OCI-LY1 (cell line): Measurements from ENCODE around the gene PRRC2A.

Experiments
- H2AFZ ChIP-seq: fragments of 200-600 bp; sonication (generic), shearing (Covaris generic); 2 replicates; pipeline ENCODE4 v1.6.0; 2014; ENCODE audit warnings: antibody characterized with exemption, mild to moderate bottlenecking, low read length
- H3F3A ChIP-seq: fragments of 200-600 bp; sonication (generic), shearing (Covaris generic); 2 replicates; pipeline ENCODE4 v1.6.0; 2014; ENCODE audit warnings: mild to moderate bottlenecking, antibody characterized with exemption, low read length, moderate library complexity; ENCODE audit not compliant: insufficient read depth
- H3K27ac ChIP-seq: fragments of 200-600 bp; sonication (generic); 2 replicates; pipeline ENCODE4 v1.5.1; 2014; ENCODE audit warnings: low read length, mixed run types, mild to moderate bottlenecking, low read depth; ENCODE audit not compliant: poor library complexity, severe bottlenecking
- H3K27me3 ChIP-seq: fragments of 200-600 bp; sonication (generic); 2 replicates; pipeline ENCODE4 v1.6.0; 2014; ENCODE audit warnings: antibody characterized with exemption, mild to moderate bottlenecking, low read length, moderate library complexity; ENCODE audit not compliant: insufficient read depth
- H3K36me3 ChIP-seq: fragments of 200-600 bp; sonication (generic); 2 replicates; pipeline ENCODE4 v1.6.1; 2014; ENCODE audit warnings: mild to moderate bottlenecking, antibody characterized with exemption, low read length, moderate library complexity, mixed read lengths; ENCODE audit not compliant: insufficient read depth
- H3K4me1 ChIP-seq: fragments of 200-600 bp; sonication (generic); 2 replicates; pipeline ENCODE4 v1.5.1; 2014; ENCODE audit warnings: mild to moderate bottlenecking, low read length, moderate library complexity; ENCODE audit not compliant: insufficient read depth, severe bottlenecking
- H3K4me2 ChIP-seq: fragments of 200-600 bp; sonication (generic), shearing (Covaris generic); 2 replicates; pipeline ENCODE4 v1.6.1; 2014; ENCODE audit warnings: low read length
- H3K4me3 ChIP-seq: fragments of 200-600 bp; sonication (generic); 2 replicates; pipeline ENCODE4 v1.5.1; 2014; ENCODE audit warnings: low read length, low read depth, mild to moderate bottlenecking, mixed read lengths; ENCODE audit not compliant: poor library complexity, severe bottlenecking
- H3K79me2 ChIP-seq: fragments of 200-600 bp; shearing (Covaris generic); 2 replicates; pipeline ENCODE4 v1.6.1; 2016; ENCODE audit warnings: mixed run types, low read length, mixed read lengths; ENCODE audit not compliant: insufficient read depth
- H3K9ac ChIP-seq: fragments of 200-600 bp; sonication (generic), shearing (Covaris generic); 2 replicates; pipeline ENCODE4 v1.6.1; 2014; ENCODE audit warnings: mild to moderate bottlenecking, low read length, mixed read lengths
- H3K9me2 ChIP-seq: fragments of 200-600 bp; sonication (generic), shearing (Covaris generic); 2 replicates; pipeline ENCODE4 v1.6.1; 2014; ENCODE audit warnings: low read depth, mild to moderate bottlenecking, low read length, mixed read lengths
- H3K9me3 ChIP-seq: fragments of 200-600 bp; shearing (Covaris generic); 2 replicates; pipeline ENCODE4 v1.6.1; 2014; ENCODE audit warnings: low read length, mixed read lengths
- H4K20me1 ChIP-seq: fragments of 200-600 bp; sonication (generic), shearing (Covaris generic); 2 replicates; pipeline ENCODE4 v1.6.0; 2016; ENCODE audit warnings: mild to moderate bottlenecking, low read length; ENCODE audit not compliant: insufficient read depth
- EZH2 ChIP-seq: fragments of 200-600 bp; sonication (generic), shearing (Covaris generic); IDR thresholded peaks from 2 replicates; pipeline ENCODE4 v1.8.0; 2017; ENCODE audit warnings: borderline replicate concordance, mixed run types, mild to moderate bottlenecking, antibody characterized with exemption, low read length, moderate library complexity, mixed read lengths
- TF ChIP-seq, protein P1 (sequence below): fragments of 200-600 bp; sonication (generic), shearing (Covaris generic); IDR thresholded peaks from 2 replicates; pipeline ENCODE4 v1.5.1; 2017; ENCODE audit warnings: mild to moderate bottlenecking, antibody characterized with exemption, low read length, moderate library complexity, mixed read lengths

Gene PRRC2A

DNA sequence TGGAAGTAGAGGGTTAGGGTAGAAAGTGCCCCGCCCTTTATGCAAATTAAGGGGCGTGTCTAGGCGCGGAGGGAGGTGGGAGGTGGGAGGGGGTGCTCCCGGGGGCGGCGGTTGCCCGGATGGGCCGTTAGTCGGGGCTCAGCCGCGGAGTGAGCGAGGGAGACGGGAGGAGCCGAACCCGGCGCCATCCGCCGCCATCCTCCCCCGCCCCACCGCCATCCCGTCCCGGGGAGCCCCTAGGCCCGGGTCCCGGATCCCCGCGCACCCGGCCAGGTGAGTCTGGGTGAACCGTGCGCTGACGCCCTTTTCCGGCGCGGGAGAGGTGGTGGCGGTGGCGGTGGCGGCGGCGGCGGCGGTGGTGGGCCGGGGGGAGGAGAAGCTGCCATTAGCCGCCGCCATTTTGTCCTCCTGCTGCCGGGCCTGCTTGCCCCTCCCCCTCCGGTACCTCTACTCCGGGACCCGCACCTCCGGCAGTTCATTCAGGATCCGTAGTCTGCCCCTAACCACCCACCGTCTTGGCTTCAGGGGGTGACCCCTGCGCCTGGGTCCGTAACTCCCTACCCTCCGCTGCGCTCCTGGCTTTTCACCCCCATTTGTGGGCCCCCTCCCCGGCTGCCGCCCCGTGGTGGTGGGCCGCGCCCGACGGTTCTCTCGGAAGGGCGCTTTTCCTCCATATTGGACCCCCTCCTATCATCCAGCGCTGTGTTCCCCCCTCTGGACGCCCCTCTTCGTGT, at the start of gene PRRC2A:
PRRC2A (plus strand) TSS at position 130 of the 734 bp plus-strand sequence. CDS start 2,075 bp downstream, outside the sequence.
- peak within 1 kb of the TSS; percentile 90 for H3K4me2 ChIP-seq
- peaks cover 28% of the 10 kb centered on the region for H3K4me1 ChIP-seq
- H3K4me3 ChIP-seq = peak within 1 kb of the TSS; percentile 98
- no peaks in the 10 kb centered on the region for H3F3A ChIP-seq
- no peak within 1 kb of the TSS for H2AFZ ChIP-seq
- H3K36me3 ChIP-seq = peaks cover 49% of the 10 kb centered on the region
- peaks cover 29% of the 10 kb centered on the region for H3K79me2 ChIP-seq
- no peaks in the 10 kb centered on the region for H3K27me3 ChIP-seq
- H3K9ac ChIP-seq = peak within 1 kb of the TSS; percentile 100
- H3K27ac ChIP-seq = peak within 1 kb of the TSS; percentile 96
- H3K9me2 ChIP-seq = no peaks in the 10 kb centered on the region
- no peaks in the 10 kb centered on the region for H4K20me1 ChIP-seq
- H3K9me3 ChIP-seq = no peaks in the 10 kb centered on the region
- no peak for TF ChIP-seq EZH2
- TF ChIP-seq, protein P1, sequence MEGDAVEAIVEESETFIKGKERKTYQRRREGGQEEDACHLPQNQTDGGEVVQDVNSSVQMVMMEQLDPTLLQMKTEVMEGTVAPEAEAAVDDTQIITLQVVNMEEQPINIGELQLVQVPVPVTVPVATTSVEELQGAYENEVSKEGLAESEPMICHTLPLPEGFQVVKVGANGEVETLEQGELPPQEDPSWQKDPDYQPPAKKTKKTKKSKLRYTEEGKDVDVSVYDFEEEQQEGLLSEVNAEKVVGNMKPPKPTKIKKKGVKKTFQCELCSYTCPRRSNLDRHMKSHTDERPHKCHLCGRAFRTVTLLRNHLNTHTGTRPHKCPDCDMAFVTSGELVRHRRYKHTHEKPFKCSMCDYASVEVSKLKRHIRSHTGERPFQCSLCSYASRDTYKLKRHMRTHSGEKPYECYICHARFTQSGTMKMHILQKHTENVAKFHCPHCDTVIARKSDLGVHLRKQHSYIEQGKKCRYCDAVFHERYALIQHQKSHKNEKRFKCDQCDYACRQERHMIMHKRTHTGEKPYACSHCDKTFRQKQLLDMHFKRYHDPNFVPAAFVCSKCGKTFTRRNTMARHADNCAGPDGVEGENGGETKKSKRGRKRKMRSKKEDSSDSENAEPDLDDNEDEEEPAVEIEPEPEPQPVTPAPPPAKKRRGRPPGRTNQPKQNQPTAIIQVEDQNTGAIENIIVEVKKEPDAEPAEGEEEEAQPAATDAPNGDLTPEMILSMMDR = no peak

DNA sequence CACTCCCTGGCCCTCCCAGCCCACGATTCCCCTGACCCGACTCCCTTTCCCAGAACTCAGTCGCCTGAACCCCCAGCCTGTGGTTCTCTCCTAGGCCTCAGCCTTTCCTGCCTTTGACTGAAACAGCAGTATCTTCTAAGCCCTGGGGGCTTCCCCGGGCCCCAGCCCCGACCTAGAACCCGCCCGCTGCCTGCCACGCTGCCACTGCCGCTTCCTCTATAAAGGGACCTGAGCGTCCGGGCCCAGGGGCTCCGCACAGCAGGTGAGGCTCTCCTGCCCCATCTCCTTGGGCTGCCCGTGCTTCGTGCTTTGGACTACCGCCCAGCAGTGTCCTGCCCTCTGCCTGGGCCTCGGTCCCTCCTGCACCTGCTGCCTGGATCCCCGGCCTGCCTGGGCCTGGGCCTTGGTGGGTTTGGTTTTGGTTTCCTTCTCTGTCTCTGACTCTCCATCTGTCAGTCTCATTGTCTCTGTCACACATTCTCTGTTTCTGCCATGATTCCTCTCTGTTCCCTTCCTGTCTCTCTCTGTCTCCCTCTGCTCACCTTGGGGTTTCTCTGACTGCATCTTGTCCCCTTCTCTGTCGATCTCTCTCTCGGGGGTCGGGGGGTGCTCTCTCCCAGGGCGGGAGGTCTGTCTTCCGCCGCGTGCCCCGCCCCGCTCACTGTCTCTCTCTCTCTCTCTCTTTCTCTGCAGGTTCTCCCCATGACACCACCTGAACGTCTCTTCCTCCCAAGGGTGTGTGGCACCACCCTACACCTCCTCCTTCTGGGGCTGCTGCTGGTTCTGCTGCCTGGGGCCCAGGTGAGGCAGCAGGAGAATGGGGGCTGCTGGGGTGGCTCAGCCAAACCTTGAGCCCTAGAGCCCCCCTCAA, 48.2 kb upstream of the PRRC2A start, which contains the start of gene LTA:
LTA (plus strand) TSS at position 249 of the 871 bp plus-strand sequence; CDS start at position 703, 454 bp downstream.
- peak within 1 kb of the TSS; percentile 54 for H3K27ac ChIP-seq
- peaks cover 73% of the 10 kb centered on the region for H3K4me1 ChIP-seq
- H3K9me2 ChIP-seq = no peaks in the 10 kb centered on the region
- no peaks in the 10 kb centered on the region for H3F3A ChIP-seq
- H3K36me3 ChIP-seq = no peaks in the 10 kb centered on the region
- H3K79me2 ChIP-seq = no peaks in the 10 kb centered on the region
- peak within 1 kb of the TSS; percentile 66 for H3K4me2 ChIP-seq
- no peaks in the 10 kb centered on the region for H3K27me3 ChIP-seq
- H3K9ac ChIP-seq = peak within 1 kb of the TSS; percentile 67
- no peaks in the 10 kb centered on the region for H4K20me1 ChIP-seq
- no peak for TF ChIP-seq EZH2
- TF ChIP-seq, protein P1 = no peak; the same call in 1 of the 2 replicates
- no peaks in the 10 kb centered on the region for H3K9me3 ChIP-seq
- peak within 1 kb of the TSS; percentile 57 for H3K4me3 ChIP-seq
- no peak within 1 kb of the TSS; the same call in 1 of the 2 replicates for H2AFZ ChIP-seq

- H4K20me1 ChIP-seq = no peaks in the 10 kb centered on the region
- no peak overlapping the region for H3K4me2 ChIP-seq
- no peak overlapping the region for H2AFZ ChIP-seq
- no peaks in the 10 kb centered on the region for H3K9me2 ChIP-seq
- no peaks in the 10 kb centered on the region for H3K9me3 ChIP-seq
- H3K79me2 ChIP-seq = no peaks in the 10 kb centered on the region
- H3K9ac ChIP-seq = no peak overlapping the region
- no peak overlapping the region for H3K27ac ChIP-seq
- TF ChIP-seq, protein P1 = no peak
- TF ChIP-seq EZH2 = no peak
- no peaks in the 10 kb centered on the region for H3F3A ChIP-seq
- H3K4me1 ChIP-seq = peaks cover 72% of the 10 kb centered on the region
- H3K4me3 ChIP-seq = no peak overlapping the region
- H3K27me3 ChIP-seq = no peaks in the 10 kb centered on the region
- no peaks in the 10 kb centered on the region for H3K36me3 ChIP-seq
These were observed 47.0 kb upstream of the PRRC2A start for GRCh38 chr6:31573239-31574105.
